Measurements from ENCODE around the gene PRLH.

PRLH gene

DNA sequence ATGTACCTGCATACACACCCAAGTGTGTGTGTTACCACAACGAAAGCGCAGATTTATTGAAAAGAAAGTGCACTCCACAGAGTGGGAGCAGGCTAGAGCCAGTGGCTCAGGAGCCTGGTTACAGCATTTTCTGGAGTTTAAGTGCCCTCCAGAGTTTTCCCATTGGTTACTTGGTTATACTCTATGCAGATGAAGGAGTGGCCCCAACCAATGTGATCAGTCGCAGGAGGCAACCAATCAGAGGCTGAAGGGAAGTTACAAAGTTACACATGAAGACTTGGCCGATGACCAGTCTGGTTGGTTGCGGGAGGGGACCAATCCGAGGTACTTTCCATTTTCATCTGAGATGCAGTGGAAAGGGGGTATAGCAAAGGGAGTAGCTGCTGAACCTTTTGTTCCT is 13.5 kb upstream of the PRLH start:
- Mint-ChIP-seq H3K9me3 (peaks cover 44% of the 10 kb centered on the region), H3K27ac (no peak overlapping the region), H3K4me1 (peaks cover 22% of the 10 kb centered on the region), H3K36me3 (ENCODE audit: low read depth) (no peaks in the 10 kb centered on the region), H3K27me3 (ENCODE audit: low read depth, poor library complexity) (peaks cover 18% of the 10 kb centered on the region), H3K4me3 (no peak overlapping the region)
- DNase-seq = no peak
- TF ChIP-seq CTCF (IDR thresholded peaks at IDR 0.05) = no peak

DNA sequence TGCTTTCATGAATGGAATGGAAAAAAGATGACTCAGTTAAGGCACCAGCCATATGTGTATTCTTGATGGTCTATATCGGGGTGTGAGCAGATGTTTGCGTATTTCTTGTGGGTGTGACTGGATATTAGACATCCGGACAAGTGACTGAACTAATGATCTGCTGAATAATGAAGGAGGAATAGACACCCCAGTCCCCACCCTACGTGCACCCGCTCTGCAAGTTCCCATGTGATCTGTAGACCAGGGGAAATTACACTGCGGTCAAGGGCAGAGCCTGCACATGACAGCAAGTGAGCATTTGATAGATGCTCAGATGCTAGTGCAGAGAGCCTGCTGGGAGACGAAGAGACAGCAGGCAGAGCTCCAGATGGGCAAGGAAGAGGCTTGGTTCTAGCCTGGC is 12.4 kb upstream of the PRLH start:
- peaks cover 22% of the 10 kb centered on the region for H3K27me3 Mint-ChIP-seq (ENCODE audit: low read depth, poor library complexity)
- peaks cover 45% of the 10 kb centered on the region for H3K9me3 Mint-ChIP-seq
- no peak overlapping the region for H3K4me3 Mint-ChIP-seq
- no peak for TF ChIP-seq CTCF (IDR thresholded peaks at IDR 0.05)
- H3K36me3 Mint-ChIP-seq (ENCODE audit: low read depth) = no peaks in the 10 kb centered on the region
- peaks cover 12% of the 10 kb centered on the region for H3K4me1 Mint-ChIP-seq
- DNase-seq = no peak
- H3K27ac Mint-ChIP-seq = no peak overlapping the region

- no peak for TF ChIP-seq CTCF (IDR thresholded peaks at IDR 0.05)
Measured at GRCh38 chr2:237555560-237555959, 10.8 kb upstream of the PRLH start.

GRCh38 chr2:237556773-237557632 is 9.4 kb upstream of the PRLH start:
- H3K9me3 Mint-ChIP-seq = peaks cover 45% of the 10 kb centered on the region
- peaks cover 32% of the 10 kb centered on the region for H3K27me3 Mint-ChIP-seq (ENCODE audit: low read depth, poor library complexity)
- DNase-seq = no peak
- no peak for TF ChIP-seq CTCF (IDR thresholded peaks at IDR 0.05)
- no peaks in the 10 kb centered on the region for H3K36me3 Mint-ChIP-seq (ENCODE audit: low read depth)
- peaks cover 7% of the 10 kb centered on the region for H3K4me1 Mint-ChIP-seq
- no peak overlapping the region for H3K27ac Mint-ChIP-seq
- no peak overlapping the region for H3K4me3 Mint-ChIP-seq

More at GRCh38 chr2:237555560-237555959, 10.8 kb upstream of the PRLH start:
- H3K4me1 Mint-ChIP-seq = peaks cover 7% of the 10 kb centered on the region
- no peak overlapping the region for H3K27ac Mint-ChIP-seq
- DNase-seq = no peak
- H3K36me3 Mint-ChIP-seq (ENCODE audit: low read depth) = no peaks in the 10 kb centered on the region
- peaks cover 35% of the 10 kb centered on the region for H3K27me3 Mint-ChIP-seq (ENCODE audit: low read depth, poor library complexity)
- H3K9me3 Mint-ChIP-seq = peaks cover 45% of the 10 kb centered on the region
- no peak overlapping the region for H3K4me3 Mint-ChIP-seq

GRCh38 chr2:237557633-237558015 is 8.8 kb upstream of the PRLH start:
- no peak for DNase-seq

More at GRCh38 chr2:237557633-237558015, 8.8 kb upstream of the PRLH start:
- peaks cover 34% of the 10 kb centered on the region for H3K27me3 Mint-ChIP-seq (ENCODE audit: low read depth, poor library complexity)
- H3K36me3 Mint-ChIP-seq (ENCODE audit: low read depth) = no peaks in the 10 kb centered on the region
- H3K27ac Mint-ChIP-seq = no peak overlapping the region
- no peak for TF ChIP-seq CTCF (IDR thresholded peaks at IDR 0.05)
- peaks cover 7% of the 10 kb centered on the region for H3K4me1 Mint-ChIP-seq
- H3K9me3 Mint-ChIP-seq = peaks cover 39% of the 10 kb centered on the region
- H3K4me3 Mint-ChIP-seq = no peak overlapping the region

All from nephron progenitor cell (in vitro differentiated cells).